SK-N-DZ (cell line): Measurements from ENCODE around the gene LRCH1.

Source experiments
- DNase-seq: peaks from one replicate; pipeline ENCODE4 v3.0.0-alpha.2; 2015; ENCODE audit warnings: low spot score

Gene LRCH1

GRCh38 chr13:46615888-46616531, 63.0 kb downstream of the LRCH1 start:
- no peak for DNase-seq

- no peak for DNase-seq
These were observed 64.3 kb downstream of the LRCH1 start for GRCh38 chr13:46617229-46617721.

- DNase-seq: no peak
These were observed 64.9 kb downstream of the LRCH1 start for GRCh38 chr13:46617885-46618284.

- no peak for DNase-seq
These were observed 65.8 kb downstream of the LRCH1 start for GRCh38 chr13:46618694-46619254.

- no peak for DNase-seq
These were observed 67.1 kb downstream of the LRCH1 start for GRCh38 chr13:46620029-46620428.

- no peak for DNase-seq
These were observed 67.5 kb downstream of the LRCH1 start for GRCh38 chr13:46620471-46620870.

- no peak for DNase-seq
These were observed 68.2 kb downstream of the LRCH1 start for GRCh38 chr13:46621133-46621532.

GRCh38 chr13:46621792-46622629, 69.0 kb downstream of the LRCH1 start:
- no peak for DNase-seq

GRCh38 chr13:46622630-46623256, 69.8 kb downstream of the LRCH1 start:
- DNase-seq: no peak

- no peak for DNase-seq
These were observed 71.4 kb downstream of the LRCH1 start for GRCh38 chr13:46624353-46624752.

- no peak for DNase-seq
These were observed 71.9 kb downstream of the LRCH1 start for GRCh38 chr13:46624821-46625220.

GRCh38 chr13:46627462-46627861, 74.5 kb downstream of the LRCH1 start:
- no peak for DNase-seq

GRCh38 chr13:46628622-46629365, 75.8 kb downstream of the LRCH1 start:
- no peak for DNase-seq

- peak; percentile 49 for DNase-seq
These were observed 76.9 kb downstream of the LRCH1 start for GRCh38 chr13:46629811-46630413.

GRCh38 chr13:46630431-46631178, 77.6 kb downstream of the LRCH1 start:
- DNase-seq: no peak

- no peak for DNase-seq
These were observed 78.2 kb downstream of the LRCH1 start for GRCh38 chr13:46631179-46631542.

GRCh38 chr13:46632176-46632575, 79.2 kb downstream of the LRCH1 start:
- no peak for DNase-seq

GRCh38 chr13:46633416-46633815, 80.4 kb downstream of the LRCH1 start:
- no peak for DNase-seq

- no peak for DNase-seq
These were observed 83.5 kb downstream of the LRCH1 start for GRCh38 chr13:46636451-46636850.

GRCh38 chr13:46637213-46637612, 84.2 kb downstream of the LRCH1 start:
- no peak for DNase-seq
